CD4-positive, alpha-beta T cell treated with Interleukin-21 for 1 hour (primary cell): ENCODE results near the gene ELMO1.

ENCODE experiments used
- DNase-seq: peaks from one replicate; pipeline ENCODE4 v3.0.0-alpha.2; 2020

ELMO1 gene

DNA sequence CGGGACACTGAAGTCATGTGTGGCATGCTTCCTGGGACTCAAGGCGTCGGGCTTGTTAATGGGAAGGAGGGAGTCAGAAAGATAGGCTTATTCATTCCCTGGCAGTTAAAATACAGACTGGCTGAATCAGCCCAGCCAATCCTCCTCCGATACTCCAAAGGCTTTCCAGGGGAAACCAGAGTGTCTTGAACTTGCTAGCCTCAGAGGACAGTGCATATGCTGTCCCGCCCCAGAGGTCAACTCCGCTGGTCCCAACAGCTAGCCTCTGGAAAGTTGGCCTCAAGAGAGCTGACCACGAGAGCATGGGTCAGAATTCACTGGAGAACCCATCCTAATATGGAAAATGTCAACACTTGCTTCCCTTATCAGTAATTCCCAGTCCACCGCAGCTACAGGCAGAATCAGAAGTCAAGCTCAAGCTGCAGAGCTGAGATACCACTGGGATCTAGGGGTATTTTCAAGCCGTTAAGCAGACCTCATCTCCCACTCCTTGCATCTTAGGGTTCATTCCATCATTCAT is 43.0 kb downstream of the ELMO1 start:
- DNase-seq = no peak

- DNase-seq = no peak
Measured at GRCh38 chr7:37405128-37405527, 43.5 kb downstream of the ELMO1 start.

DNA sequence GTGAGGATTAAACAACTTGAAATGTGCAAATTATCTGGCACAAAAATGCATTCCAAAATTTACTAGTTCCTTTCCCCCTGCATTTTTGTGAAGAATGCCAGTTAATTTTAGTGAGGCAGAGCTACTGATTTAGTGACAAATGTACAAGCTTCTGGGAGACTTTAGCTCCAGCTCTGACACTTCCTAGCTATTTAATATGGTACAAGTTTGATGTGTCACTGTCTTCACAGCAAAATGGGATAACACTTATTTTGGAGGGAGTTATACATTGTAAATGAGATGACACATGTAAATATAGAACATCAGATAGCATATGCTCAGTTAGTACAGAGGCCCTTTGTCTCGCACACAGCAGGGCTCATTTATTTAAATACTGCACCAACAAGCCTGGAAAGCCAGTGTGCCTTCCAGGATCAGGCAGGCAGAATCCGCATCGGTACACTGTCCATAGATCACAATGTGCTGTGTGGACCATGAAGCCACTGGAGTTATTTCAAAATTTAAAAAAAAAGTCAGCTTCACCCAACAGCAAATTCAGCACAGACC is 48.7 kb downstream of the ELMO1 start:
- DNase-seq = no peak

DNA sequence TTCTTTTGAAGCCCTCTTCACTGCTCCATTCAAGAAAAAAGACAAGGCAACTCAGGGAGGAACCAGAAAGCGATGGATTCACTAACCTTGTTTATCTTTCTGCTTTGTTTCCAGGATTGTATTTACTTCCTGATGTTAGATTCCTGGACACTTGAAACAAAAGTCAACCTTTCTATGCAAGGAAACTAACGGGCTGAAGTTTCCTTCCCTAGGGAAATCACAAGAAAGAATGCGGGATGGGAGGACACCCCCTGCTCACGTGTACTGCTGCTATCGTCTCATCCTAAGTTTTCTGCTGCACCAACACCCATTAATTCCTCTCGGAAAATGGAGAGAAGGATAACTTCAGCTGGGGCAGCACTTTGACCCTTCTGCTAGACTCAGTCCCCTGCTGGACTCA is 50.3 kb downstream of the ELMO1 start:
- no peak for DNase-seq

GRCh38 chr7:37395618-37396259 is 52.9 kb downstream of the ELMO1 start:
- DNase-seq = no peak

- no peak for DNase-seq
Measured at GRCh38 chr7:37394158-37394557, 54.5 kb downstream of the ELMO1 start.

- DNase-seq = no peak
Measured at GRCh38 chr7:37393476-37393875, 55.2 kb downstream of the ELMO1 start.

DNA sequence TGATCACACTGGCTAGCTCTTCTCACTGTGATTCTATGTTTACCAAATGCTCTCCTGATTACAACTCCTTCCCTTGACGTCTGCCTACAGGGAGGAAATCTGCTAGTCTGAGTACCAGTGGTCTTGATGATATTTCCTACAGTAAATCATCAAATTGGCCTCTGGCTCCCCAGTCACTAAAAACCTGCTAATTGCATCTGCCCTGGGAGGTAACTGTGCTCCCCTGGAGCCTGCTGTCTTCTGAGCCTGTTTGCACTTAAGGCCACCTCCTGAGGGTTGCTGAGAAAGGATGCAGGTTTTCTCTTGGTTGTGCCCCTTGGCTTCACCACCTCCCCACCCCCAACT is 56.0 kb downstream of the ELMO1 start:
- DNase-seq = no peak

DNA sequence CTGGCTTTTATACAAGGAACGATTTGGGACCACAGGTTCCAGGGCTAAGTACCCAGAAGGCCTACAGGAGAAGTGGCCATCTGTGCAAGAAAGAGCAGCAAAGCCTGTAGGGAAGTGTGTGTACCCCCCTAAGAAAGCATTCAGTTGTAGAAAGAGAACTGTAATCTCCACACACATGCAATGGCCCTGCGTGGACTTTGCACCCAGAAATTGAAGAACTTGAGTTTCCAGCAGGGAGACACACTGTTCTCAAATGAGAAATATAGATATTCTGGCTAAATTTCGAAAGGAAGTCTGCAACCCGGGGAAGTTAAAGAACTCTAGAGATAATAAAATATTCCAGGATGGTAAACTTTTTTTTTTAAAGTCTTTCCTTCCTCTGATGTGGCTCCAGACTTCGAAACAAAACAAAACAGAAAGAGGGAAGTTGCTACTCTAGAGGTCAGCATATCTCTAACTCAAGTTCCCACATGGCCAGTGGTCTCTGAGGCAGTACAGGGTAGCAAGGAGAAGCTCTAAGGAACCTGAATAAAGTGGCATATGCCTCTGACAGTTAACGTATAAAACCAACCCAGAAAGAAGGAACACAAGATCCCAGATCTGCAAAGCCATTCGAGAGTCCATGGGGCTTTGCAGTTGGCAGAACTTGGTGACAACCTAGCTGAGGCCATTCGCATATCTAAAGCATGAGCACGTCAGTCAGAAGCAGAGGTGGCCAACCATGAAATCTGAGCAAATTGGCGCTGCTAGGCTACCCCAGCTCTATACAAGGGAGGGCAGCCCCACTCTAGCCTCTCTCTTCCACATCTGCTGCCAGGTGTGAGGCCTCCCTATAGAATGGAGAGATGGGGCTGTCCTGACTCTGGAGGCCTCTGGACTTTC is 56.6 kb downstream of the ELMO1 start:
- DNase-seq = no peak

DNA sequence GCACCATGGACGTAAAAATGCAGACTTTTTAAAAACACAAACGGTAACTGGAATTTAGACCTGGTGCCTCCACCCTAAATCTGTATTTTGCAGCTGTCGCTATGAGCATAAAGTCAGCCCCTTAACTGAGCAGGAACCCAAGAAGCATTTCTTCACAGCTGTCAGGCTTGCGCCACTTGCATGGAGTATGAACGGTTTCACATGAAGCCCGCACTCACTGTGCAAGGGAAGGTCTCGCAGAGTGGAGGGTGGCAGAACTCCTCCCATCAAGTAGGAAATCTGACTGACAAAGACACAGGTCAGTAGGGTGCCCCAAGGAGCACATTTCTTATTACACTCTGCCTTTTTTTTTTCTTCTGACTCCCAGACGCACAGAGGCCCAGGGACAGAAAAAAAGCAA is 58.5 kb downstream of the ELMO1 start:
- no peak for DNase-seq

GRCh38 chr7:37388811-37389210 is 59.9 kb downstream of the ELMO1 start:
- no peak for DNase-seq

- no peak for DNase-seq
Measured at GRCh38 chr7:37385787-37386186, 62.9 kb downstream of the ELMO1 start.

GRCh38 chr7:37382546-37383088 is 66.0 kb downstream of the ELMO1 start:
- no peak for DNase-seq

DNA sequence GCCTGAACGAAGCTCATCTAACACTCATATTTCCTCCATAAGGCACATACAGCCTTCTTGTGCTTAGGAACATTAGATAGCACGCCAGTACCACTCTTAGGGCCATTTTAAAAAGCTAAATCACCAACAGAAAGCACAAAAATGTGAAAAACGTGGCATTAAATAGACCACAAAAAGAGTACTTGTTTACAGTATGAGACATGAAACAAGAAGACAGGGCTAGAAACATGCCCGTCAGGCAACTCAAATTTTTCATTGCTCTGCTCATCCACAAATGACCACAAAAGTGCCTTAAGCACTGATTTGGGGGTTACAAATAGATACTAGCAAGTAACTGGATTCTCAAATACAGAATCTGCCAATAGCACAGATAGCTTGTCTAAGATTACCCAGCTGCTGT is 67.8 kb downstream of the ELMO1 start:
- DNase-seq = no peak

- DNase-seq = no peak
Measured at GRCh38 chr7:37379546-37380277, 69.0 kb downstream of the ELMO1 start.

DNA sequence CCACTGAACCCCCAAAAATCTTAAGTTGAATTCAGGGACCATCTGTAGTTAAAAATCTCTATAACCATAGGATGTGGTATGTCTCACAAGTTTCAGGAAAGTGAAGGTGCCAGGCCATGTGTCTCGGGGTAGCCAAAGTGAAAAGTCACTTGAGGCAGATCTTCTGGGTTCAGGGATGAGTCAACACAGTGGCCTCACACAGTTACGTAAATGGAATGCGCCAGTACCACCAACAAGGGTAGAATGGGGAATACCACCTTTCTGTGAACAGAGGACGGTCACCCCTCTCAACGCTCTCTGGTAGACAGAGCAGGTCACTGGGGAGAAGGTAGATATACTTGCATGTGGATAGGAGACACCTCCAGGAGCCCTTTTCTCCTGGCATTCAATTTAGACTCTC is 71.4 kb downstream of the ELMO1 start:
- DNase-seq = no peak

- DNase-seq = no peak
Measured at GRCh38 chr7:37376386-37376785, 72.3 kb downstream of the ELMO1 start.

- no peak for DNase-seq
Measured at GRCh38 chr7:37372750-37373149, 75.9 kb downstream of the ELMO1 start.

- DNase-seq = no peak
Measured at GRCh38 chr7:37371755-37372154, 76.9 kb downstream of the ELMO1 start.

DNA sequence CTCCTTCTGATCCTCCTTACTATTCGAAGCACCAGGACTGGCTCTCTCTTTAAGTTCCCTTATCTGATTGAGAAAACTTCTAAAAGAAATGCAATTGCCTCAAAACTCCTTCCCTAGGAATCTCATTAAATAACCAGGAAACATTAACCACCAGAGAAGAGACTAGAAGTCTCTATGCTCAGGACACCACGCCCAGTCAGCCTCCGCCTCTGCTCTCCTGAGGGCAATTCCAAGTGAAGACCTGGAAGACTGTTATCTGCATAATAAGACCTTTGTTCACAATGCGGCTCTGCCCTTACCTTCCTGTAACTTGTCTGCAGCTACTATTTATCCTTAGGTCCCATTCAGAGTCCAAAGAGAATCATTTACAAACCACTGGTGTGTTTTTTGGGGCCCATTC is 78.8 kb downstream of the ELMO1 start:
- no peak for DNase-seq

DNA sequence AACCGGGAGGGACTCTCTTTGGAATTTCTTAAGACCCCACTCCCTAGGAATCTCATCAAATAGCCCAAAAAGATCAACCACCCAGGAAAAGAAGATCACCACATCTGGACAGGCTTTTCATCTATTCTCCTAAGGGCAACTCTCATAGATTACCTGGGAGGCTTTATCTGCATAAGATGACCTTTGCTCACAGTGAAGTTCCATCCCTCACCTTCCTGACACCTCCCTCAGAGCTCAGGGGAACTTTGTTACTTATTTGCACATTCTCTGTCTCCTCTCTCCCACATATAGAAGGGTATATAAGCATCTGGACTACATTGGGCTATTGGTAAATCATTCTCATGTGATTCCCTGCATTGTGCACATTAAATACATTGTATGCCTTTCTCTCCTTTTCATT is 80.1 kb downstream of the ELMO1 start:
- no peak for DNase-seq

DNA sequence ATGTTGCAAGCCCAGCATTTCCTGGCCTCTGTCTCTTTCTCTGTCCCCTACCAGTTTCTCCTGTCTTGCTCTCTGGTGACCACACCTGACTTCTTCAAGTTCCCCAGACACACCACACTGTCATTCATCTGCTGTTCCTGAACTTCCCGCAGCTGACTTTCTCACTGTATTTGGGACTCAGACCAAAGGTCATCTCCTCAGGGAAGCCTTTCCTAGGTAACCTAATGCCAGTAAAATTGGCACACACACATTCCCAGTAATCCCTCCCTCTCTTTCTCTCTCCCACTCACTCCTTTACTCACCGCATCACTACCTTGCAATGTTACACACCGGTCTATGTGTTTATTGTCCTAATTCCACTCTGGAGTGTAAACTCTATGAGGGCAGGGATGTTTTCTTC is 81.7 kb downstream of the ELMO1 start:
- no peak for DNase-seq

GRCh38 chr7:37366445-37366844 is 82.2 kb downstream of the ELMO1 start:
- no peak for DNase-seq
